Fibroblast of pulmonary artery (primary cell): ENCODE results near the gene FRMPD4.

Experiments used
- DNase-seq: peaks from one replicate; pipeline ENCODE4 v3.0.0-alpha.2; 2010; ENCODE audit warnings: low read depth
- H3K4me3 ChIP-seq: replicated peaks from 2 replicates; pipeline ENCODE4 v1.5.1; 2011; ENCODE audit warnings: low read depth, mild to moderate bottlenecking, control low read depth, low read length, moderate library complexity
- CTCF ChIP-seq: IDR thresholded peaks from 2 replicates; pipeline ENCODE4 v1.5.1; 2011; ENCODE audit warnings: mild to moderate bottlenecking, control low read depth, low read length, inconsistent platforms; ENCODE audit errors: missing control alignments

Gene FRMPD4

GRCh38 chrX:12234534-12235329, 96.5 kb downstream of the FRMPD4 start:
- no peak overlapping the region for H3K4me3 ChIP-seq
- no peak for DNase-seq
- no peak for TF ChIP-seq CTCF

- TF ChIP-seq CTCF, result no peak
- H3K4me3 ChIP-seq, result no peak overlapping the region
- no peak for DNase-seq
Observed at GRCh38 chrX:12236156-12236555, 97.9 kb downstream of the FRMPD4 start.

- H3K4me3 ChIP-seq, result no peak overlapping the region
- no peak for TF ChIP-seq CTCF
- no peak for DNase-seq
Observed at GRCh38 chrX:12237131-12237530, 98.9 kb downstream of the FRMPD4 start.

- no peak for DNase-seq
- no peak overlapping the region for H3K4me3 ChIP-seq
- no peak for TF ChIP-seq CTCF
Observed at GRCh38 chrX:12237771-12238170, 99.5 kb downstream of the FRMPD4 start.

- no peak for DNase-seq
- no peak overlapping the region for H3K4me3 ChIP-seq
- TF ChIP-seq CTCF, result no peak
Observed at GRCh38 chrX:12239356-12240082, 101.2 kb downstream of the FRMPD4 start.

GRCh38 chrX:12240491-12240890, 102.2 kb downstream of the FRMPD4 start:
- TF ChIP-seq CTCF, result no peak
- no peak overlapping the region for H3K4me3 ChIP-seq
- DNase-seq, result no peak

- TF ChIP-seq CTCF, result no peak
- H3K4me3 ChIP-seq, result no peak overlapping the region
- no peak for DNase-seq
Observed at GRCh38 chrX:12241026-12241425, 102.8 kb downstream of the FRMPD4 start.
